Heart left ventricle (tissue), 13 donors: ENCODE results near the gene RPS6KB2.

Experiments used
- CTCF ChIP-seq, 12 donors: fragments of 200-600 bp; sonication (generic) in 4 of 12; IDR thresholded peaks; one replicate each; pipeline versions ENCODE4 v1.5.0 to v1.8.0; 2018 to 2022; ENCODE audit warnings: antibody characterized with exemption in 12 of 12, mild to moderate bottlenecking in 5 of 12
- POLR2A ChIP-seq, 2 donors: fragments of 450-650 bp; IDR thresholded peaks; one replicate each; pipeline ENCODE4 v1.6.1; 2017; ENCODE audit warnings: antibody characterized with exemption in 2 of 2, mild to moderate bottlenecking in 2 of 2, moderate library complexity in 2 of 2
- donor health status: ischemic (EF 13 %, LVEDD 7.1; RV severe dilation, severe dysfunction).
- donor health status: DM: no; HTN: yes; CAD: no.
- donor health status: DM: no; HTN: no; CAD: no.
- donor health status: ischemic (EF 25% LVEDD 6.9; RV normal size, moderate dysfunction).
- donor health status: ischemic (EF 25% LVEDD 5.7; RV mildly dilated, moderate dysfunction).
- donor health status: ischemic (EF 35%, LVEDD 5.7; RV mildly dilated, moderate dysfunction).
- donor health status: nonischemic (EF 11% LVEDD 7.7; RV severe dilation, severe dysfunction).
- donor health status: DM: yes; HTN: yes; CAD: no.
- donor health status: PGD.
- donor health status: ischemic (EF 29% LVEDD 5.4; RV normal size, mild dysfunction).
- donor health status: nonischemic (EF 23%, LVEDD 6.1; RV moderate dilation, normal function).

GRCh38 chr11:67436459-67437081 is 8.3 kb downstream of the RPS6KB2 start:
- TF ChIP-seq CTCF (IDR thresholded peaks at IDR 0.05) (no peak), POLR2A (IDR thresholded peaks at IDR 0.05) (no peak)
